Erythroblast (primary cell): ENCODE results near the gene LTF.
A peak's percentile ranks its signal among the peaks of the same experiment; 100 is the strongest.
"Not testable (repeated sequence)": the region's sequence is repeated elsewhere in the genome, so short reads cannot be mapped to it uniquely, and the experiment has no call there.

ENCODE experiments used
- DNase-seq, 2 experiments: peaks; one replicate each; lab custom pipeline; 2025; lab: John Stamatoyannopoulos, UW
- GATA1 ChIP-seq: IDR thresholded peaks from 2 replicates; pipeline ENCODE4 v1.6.1; 2011; ENCODE audit warnings: low read depth, mild to moderate bottlenecking, control low read depth, low read length, moderate library complexity
- POLR2A ChIP-seq: IDR thresholded peaks from 2 replicates; pipeline ENCODE4 v1.6.1; 2011; ENCODE audit warnings: mild to moderate bottlenecking, low read length

LTF gene

DNA sequence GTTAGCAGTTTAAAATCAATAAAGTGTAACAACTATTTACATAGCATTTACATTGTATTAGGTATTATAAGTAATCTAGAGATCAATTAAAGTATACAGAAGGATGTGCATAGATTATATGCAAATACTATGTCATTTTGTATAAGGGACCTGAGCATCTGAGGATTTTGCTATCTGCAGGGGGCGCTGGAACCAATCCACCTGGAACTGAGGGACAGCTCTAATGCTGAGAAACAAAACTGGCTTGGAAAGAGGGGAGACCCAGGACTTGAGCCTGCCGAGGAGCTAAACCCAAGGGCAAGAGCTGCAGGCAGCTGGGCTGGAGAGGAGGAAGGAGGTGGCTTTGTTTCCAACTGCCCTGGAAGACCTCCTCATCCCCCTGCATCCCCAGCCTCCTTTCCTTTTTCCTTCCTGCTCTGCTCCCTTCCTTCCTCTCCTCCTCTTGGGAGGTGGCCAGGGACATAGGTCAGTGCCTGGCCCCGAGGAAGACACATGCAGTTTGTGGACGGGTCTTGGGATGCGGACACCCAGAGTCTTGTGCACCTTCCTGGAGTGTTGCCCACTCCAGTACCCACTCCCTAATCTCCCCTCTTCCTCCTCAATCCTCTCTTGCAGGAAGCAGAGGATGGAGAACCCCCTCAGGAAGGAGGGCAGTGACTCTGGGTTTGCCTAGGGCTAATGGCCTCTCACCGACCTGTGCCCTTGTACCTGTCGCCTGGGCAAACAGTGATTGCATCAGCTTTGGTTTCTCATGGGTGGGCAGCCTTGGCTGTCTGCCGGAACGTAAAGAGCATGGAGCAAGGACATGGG is 32.2 kb upstream of the LTF start:
- peak; percentile 72 to 73 for DNase-seq
- TF ChIP-seq GATA1 (no peak), POLR2A (no peak)

DNA sequence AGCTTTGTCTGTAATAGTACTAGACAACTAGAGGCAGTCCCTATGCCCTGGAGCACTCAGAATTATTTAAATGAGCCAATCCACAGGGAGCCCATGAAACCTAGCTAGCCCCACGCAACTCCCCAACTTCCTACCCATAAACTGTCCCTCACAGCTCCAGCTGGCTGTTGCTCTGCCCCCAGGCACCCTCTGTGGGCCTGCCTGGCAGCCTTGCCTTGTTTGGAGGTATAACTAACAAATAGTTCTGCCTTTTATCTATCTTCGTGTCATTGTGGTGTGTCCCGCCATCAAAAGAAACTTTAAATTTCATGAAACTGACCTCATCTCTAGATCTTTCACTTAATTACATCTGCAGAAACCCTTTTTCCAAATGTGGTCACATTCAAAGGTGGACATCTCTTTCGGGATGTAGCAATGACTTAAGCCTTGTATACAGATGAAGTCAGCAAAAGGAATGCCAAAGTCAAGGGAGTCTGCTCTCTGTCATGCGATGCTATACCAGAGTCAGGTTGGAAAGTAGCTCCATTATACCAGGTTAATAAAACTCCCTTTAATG is 31.3 kb upstream of the LTF start:
- TF ChIP-seq POLR2A (no peak), GATA1 (no peak)
- no peak for DNase-seq

DNA sequence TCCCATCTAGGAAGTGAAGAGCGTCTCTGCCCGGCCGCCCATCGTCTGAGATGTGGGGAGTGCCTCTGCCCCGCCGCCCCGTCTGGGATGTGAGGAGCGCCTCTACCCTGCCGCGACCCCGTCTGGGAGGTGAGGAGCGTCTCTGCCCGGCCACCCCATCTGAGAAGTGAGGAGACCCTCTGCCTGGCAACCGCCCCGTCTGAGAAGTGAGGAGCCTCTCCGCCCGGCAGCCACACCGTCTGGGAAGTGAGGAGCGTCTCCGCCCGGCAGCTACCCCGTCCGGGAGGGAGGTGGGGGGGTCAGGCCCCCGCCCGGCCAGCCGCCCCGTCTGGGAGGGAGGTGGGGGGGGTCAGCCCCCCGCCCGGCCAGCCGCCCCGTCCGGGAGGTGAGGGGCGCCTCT is 29.8 kb upstream of the LTF start:
- not testable (repeated sequence) for DNase-seq

DNA sequence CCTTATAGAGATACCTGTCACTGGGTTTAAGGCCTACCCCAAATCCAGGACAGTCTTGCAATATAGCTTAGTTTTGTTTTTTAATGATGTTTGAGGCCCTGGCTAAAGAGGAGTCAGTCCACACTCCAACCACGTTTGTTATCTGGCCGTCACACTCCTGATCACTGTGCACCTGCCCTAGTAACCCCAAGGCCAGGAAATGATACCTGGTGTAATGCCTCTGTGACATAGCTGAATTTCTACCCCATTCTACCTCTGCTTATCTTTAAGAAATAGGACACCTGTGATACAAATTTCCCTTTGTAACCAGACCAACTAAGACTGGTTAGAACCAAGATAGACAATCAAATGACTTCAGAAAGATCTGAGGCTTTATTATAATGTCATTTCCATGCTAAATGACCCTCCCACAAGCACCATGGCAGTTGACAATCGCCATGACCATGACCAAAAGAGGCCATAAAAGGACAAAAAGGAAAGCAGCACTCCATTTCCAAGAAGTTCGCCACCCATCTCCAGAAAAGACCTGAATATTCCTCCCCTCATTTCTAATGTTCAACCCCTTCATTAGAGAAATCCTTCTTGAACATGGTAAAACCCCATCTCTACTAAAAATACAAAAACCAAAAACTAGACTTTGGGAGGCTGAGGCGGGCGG is 28.3 kb upstream of the LTF start:
- TF ChIP-seq GATA1 (no peak), POLR2A (no peak)
- peak in 1 of 2 experiments; percentile 27 for DNase-seq

DNA sequence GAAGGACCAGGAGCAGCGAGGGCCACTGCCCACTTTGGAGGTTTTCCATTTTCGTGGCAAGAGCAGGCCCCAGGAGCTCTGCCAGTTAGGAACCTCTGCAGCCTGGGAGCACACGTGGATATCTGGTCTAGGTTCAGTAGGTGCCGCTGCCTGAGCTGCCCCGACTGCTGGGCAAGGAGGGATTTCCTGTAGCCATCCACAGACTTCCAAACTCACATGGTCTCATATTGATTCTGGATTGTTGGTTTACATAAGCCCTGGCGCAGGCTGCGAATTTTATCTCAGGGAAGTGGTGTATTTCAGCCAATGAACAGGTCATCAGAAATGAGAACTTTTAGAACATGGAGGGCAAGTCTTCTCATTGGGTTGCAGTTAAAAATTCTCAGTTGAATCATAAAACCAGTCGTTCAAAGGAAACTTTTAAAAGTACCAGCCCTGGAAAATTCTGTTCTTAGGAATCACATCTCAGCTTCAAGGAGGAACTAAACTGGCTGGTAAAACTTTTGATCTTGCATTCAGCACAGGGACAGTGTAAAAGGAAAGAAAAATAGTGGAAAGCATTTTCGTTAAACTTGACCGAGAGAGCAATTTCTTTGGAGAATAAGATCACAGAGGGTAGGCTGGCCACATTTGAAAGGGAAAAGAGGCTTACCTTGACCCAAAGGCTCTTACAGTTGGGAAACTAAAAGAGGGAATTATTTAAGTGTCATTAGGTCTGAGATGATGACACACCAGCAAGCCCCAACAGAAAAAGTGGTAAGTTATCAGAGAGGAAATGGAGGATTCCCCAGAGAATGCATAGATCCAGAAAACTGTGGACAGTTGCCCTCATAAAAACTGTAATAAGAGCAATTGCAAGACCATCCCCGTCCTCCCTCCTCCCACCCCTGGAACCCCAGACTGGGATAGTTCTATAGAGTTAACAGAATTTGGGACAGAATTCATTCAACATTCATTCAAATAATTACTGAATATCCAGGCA is 26.7 kb upstream of the LTF start:
- DNase-seq: no peak
- no peak for TF ChIP-seq POLR2A
- no peak for TF ChIP-seq GATA1

DNA sequence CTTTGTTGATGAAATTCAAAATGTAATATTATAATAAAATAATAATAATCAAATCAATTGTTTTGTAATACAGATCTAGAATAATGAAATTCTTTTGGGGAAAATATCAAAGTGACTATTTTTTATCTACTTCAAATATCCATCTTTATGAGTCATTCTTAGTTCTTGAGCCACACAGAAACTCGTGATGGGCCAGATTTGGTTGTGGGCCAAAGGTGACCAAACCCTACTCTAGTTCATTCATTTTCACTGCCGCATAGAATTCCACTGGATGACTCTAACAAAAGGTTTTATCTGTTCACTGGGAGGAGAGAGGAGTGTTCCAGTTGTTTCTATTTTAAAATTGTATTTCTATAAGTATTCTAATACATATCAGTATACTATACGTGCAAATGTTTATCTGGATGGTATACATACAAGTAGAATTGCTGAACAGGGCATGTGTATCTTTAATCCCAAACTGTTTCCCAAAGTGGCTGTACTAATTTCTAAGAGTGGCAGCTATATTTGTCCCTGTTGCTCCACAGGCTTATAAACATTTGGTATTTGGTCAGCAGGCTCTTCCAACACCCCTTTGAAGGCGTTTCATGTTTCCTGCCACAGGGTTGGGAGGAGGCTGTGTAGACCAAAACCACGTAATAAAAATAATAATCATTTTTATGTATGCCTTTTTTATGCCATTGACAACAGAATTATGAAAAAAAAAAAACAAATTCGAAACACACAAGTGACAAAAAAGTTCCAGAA is 25.8 kb upstream of the LTF start:
- DNase-seq: peak; percentile 23 to 41
- TF ChIP-seq GATA1 (no peak), POLR2A (no peak)

DNA sequence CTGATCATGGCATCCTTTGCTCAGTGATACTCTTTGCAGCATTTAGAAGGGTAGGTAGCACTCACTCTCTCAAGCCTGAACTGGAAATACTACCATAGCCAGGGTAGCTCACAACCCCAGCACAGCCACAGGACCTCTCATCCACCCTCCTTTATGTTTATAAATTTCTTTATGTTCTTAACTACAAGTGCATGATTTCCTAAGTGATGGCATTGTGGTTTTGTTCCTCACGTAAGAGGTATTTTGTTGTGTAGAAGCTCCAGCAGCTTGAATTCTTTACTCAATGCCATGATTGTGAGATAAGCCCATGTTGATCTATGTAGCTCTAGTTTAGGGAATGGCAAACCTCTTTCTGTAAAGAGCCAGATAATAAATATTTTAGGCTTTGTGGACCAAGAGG is 25.2 kb upstream of the LTF start:
- no peak for TF ChIP-seq POLR2A
- TF ChIP-seq GATA1: no peak
- peak in 1 of 2 experiments; percentile 18 for DNase-seq

DNA sequence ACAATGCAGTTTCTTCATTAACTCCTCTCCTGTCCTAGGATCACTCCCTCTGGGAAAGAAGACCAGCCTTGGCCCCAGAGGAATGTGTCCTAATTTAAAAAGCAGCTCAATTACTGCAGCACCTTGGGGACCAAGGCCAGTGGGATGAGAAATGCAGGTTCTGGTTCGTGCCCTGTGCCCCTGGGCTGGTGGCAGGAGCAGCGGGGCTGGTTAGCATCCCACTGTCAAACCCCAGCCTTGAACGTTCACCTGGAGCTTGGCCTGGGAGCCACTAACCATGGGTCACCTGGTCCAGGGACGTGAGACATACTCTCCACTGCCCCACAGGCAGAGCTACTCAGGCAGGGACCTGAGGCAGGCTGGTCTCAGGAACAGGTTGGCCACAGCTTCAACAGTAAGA is 24.7 kb upstream of the LTF start:
- TF ChIP-seq GATA1: no peak
- no peak for TF ChIP-seq POLR2A
- DNase-seq: no peak

DNA sequence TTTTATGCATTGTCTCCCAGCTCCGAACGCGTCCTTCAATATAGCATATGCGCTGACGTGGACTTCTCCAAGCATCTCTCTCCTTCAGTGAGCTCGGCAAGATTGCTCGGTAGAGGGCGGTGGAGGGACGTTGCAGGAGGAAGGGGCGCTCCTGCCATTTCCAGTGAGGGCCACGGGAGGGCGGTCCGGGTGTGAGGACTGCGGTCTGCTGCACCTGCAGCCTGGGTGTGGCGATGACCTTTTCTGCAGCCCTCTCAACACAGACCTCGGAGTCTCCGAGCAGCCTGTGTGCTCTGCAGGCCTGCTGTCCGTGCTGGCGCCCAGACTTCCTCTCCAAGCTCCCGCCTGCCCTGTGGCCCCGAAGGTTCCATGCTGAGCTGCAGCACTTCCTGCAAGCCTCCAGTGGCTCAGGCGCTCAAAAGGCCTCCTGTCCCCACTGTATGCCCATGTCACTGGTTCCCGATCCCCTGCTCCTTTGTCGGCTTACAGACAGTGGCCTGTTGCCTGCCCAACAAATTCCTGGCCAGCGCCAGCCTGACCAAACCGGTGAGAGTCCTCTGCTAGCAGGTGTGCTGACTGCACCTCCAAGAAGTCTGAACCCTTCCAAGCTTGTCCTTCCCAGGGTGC is 24.1 kb upstream of the LTF start:
- TF ChIP-seq GATA1 (no peak), POLR2A (no peak)
- peak; percentile 92 to 95 for DNase-seq

DNA sequence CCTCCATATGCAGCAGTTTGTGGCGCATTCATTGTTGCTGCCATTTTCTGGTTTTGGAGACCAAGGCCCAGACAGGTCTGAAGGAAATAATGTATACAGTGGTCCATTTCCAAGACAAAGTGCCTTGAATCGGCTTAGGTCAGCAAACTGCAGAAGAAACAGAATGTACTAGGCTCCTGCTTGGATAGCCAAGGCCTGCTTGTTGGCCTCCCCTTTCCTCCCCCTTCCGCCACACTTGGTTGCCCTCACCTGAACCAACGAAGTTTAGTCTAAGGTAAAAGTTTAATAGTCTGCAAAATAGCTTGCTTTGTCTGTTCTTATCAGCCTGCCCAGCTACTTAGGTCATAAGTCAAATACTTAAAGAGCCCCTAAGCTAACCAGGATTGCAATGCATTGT is 21.1 kb upstream of the LTF start:
- TF ChIP-seq GATA1 (no peak), POLR2A (no peak)
- no peak for DNase-seq

DNA sequence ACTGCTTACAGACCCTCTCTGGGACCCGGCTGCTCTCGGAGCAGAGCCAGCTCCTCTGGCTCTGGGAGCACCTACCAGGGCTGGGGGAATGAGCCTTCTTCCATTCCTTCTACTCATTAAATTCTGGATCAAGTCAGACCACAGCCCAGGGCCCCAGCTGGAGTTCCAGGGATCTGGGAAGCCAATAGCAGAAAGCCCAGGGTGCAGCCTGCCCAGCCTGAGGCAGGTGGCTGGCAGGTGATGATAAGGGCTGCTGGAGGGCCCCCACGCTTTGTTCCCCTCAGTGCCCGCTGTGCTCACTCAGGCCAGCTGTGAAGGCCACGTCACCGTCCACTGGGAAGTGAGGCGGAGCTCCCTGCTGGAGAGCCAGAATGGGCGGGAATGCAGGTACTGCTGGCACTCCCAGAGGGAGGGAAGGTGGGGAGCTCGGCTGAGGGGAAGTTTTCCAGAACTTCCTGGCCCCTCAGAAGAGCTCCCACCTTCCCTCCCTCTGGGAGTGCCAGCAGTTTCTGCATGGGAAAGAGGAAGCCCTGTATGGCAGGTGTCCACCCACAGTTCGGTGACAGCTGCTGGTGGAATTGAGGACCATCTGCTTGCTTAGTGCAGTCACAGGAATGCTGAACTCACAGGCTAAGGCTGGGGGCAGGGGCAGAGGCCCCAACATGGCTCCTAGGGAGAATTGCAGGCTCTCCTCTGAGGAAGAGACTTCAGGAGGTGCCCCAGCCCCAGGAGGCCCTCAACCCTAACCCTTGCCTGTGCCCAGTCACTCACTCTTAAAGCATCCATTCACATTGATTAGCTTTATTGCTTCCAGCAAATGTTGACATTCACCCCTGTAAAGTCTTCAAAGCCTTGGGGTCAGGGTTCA is 20.4 kb upstream of the LTF start:
- DNase-seq: no peak
- TF ChIP-seq GATA1 (no peak), POLR2A (no peak)

DNA sequence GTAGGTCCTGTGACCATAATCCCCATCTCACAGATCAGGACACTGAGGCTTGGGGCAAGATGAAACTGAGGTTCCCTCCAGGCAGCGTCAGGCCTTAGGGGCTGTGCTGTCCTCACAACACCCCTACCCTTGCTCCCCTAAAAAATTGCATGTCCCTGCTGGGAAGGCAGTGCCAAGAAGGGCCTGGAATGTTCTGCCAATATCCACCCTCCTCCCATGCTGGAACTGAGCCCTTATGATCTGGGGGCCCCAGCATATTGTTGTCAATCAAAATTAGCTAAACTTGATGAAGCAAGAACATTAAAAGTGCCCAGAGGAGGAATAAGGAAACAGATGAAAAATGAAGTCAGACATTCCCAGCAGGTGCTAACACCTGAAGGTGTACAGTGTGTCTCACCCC is 19.7 kb upstream of the LTF start:
- TF ChIP-seq GATA1 (no peak), POLR2A (no peak)
- DNase-seq: no peak

DNA sequence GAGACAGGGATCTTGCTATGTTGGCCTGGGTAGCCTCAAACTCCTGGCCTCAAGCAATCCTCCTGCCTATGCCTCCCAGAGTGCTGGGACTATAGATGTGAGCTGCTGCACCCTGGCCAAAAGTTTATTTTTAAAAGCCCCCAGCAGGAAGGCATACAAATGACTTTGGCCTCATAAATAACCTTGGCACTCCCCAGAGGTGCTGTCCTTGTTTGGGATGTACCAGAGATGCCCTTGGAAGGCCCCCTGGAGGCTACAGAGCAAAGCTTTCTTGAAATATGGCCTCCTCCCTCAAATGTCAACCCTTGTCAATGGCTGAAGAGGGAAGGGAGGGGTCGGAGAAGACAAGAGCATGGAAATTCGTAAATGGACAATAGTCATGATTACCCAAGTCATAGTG is 19.1 kb upstream of the LTF start:
- TF ChIP-seq POLR2A (no peak), GATA1 (no peak)
- DNase-seq: peak; percentile 31 to 34
